ENCODE results near the gene MORC3.
"Not testable (repeated sequence)": the region's sequence is repeated elsewhere in the genome, so short reads cannot be mapped to it uniquely, and the experiment has no call there.

MORC3 gene

GRCh38 chr21:36388096-36388495, 68.1 kb downstream of the MORC3 start:
- no peak overlapping the region for H3K4me3 ChIP-seq (ENCODE audit: low read length)
- TF ChIP-seq, protein P1, sequence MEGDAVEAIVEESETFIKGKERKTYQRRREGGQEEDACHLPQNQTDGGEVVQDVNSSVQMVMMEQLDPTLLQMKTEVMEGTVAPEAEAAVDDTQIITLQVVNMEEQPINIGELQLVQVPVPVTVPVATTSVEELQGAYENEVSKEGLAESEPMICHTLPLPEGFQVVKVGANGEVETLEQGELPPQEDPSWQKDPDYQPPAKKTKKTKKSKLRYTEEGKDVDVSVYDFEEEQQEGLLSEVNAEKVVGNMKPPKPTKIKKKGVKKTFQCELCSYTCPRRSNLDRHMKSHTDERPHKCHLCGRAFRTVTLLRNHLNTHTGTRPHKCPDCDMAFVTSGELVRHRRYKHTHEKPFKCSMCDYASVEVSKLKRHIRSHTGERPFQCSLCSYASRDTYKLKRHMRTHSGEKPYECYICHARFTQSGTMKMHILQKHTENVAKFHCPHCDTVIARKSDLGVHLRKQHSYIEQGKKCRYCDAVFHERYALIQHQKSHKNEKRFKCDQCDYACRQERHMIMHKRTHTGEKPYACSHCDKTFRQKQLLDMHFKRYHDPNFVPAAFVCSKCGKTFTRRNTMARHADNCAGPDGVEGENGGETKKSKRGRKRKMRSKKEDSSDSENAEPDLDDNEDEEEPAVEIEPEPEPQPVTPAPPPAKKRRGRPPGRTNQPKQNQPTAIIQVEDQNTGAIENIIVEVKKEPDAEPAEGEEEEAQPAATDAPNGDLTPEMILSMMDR (IDR thresholded peaks at IDR 0.05; ENCODE audit: insufficient read depth, low read depth, low read length, missing control alignments): no peak
- DNase-seq (ENCODE audit: low read depth): no peak

DNA sequence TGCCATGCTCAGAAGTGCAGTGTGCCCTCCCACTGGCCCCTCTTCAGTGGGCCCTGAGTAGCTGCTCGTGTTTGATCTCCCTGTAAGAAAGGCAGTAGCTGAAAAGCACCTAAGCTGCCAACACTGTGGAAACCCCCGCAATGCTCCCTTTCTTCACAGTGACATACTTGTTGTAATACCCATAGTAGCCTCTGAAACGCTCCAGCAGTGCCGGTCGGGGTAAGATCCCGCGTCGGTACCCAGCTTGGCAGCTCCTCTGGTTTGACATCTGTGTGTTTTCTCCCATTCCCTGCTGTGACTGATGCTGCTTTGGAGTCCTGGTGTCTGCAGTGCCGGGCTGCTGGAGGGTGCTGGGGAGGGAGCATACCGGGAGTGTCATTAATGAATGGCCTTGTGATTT, 68.8 kb downstream of the MORC3 start:
- TF ChIP-seq, protein P1 (IDR thresholded peaks at IDR 0.05; ENCODE audit: insufficient read depth, low read depth, low read length, missing control alignments): peak; percentile 29
- no peak overlapping the region for H3K4me3 ChIP-seq (ENCODE audit: low read length)
- peak; percentile 59 for DNase-seq (ENCODE audit: low read depth)

DNA sequence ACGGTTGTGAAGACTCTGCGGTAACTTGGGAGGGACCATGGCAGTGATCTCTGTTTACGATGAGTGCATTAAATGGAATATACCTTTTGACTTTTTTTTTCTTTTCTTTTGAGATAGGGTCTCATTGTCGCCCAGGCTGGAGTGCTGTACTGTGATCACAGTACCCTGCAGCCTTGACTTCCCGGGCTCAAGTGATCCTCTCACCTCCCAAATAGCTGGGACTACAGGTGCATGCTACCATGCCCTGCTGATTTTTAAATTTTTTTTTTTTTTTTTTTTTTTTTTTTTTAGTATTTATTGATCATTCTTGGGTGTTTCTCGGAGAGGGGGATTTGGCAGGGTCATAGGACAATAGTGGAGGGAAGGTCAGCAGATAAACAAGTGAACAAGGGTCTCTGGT, 71.7 kb downstream of the MORC3 start:
- DNase-seq (ENCODE audit: low read depth); H3K4me3 ChIP-seq (ENCODE audit: low read length): not testable (repeated sequence)

DNA sequence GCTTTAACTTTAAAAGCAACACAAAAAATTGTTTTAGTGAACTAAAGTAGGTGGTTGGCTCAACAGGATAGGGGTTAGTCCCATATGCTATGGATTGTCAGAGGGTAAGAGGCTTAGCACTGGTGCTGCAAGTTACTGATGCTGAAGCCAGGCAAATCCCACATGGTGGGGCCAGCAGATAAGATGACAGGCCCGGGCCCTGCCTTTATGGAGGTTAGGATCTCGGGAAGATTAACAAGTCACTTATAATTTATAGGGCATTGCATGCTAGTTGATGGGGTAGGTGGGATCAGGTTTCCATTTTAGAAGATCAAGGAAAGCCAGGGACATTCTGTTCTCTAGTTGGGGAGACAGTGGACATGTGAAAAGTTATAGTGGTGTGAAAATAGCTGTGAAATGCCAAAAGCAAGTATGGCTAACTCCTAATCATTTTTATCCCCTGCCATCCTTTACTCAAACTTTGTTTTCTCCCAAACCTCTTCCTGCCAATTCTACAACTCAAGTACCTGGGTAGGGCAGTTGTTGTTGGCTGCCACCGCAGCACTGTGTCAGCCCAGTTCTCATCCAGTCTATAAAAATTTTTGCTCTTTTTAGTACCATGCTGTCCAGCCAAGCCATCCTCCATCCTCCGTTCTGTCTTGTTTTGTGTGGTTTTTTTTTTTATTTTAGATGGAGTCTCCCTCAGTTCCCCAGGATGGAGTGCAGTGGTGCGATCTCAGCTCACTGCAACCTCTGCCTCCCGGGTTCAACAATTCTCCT, 75.5 kb downstream of the MORC3 start:
- DNase-seq (ENCODE audit: low read depth): no peak
- TF ChIP-seq, protein P1 (IDR thresholded peaks at IDR 0.05; ENCODE audit: insufficient read depth, low read depth, low read length, missing control alignments): no peak

DNA sequence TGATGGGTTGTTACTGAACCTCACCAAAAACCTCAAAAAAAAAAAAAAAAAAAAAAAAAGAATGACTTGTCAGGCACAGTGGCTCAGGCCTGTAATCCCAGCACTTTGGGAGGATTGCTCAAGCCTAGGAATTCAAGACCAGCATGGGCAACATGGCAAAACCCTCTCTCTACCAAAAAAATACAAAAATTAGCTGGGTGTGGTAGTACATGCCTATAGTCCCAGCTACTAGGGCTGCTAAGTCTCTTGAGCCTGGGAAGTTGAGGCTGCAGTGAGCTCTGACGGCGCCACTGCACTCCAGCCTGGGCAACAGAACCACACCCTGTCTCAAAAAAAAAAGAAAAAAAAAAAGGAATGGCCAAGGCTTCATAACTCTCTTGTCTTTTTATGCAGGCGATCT, 76.3 kb downstream of the MORC3 start:
- TF ChIP-seq, protein P1 (IDR thresholded peaks at IDR 0.05; ENCODE audit: insufficient read depth, low read depth, low read length, missing control alignments): no peak
- DNase-seq (ENCODE audit: low read depth): no peak
- H3K4me3 ChIP-seq (ENCODE audit: low read length): no peak overlapping the region

More for the DNA sequence above, 75.5 kb downstream of the MORC3 start:
- H3K4me3 ChIP-seq (ENCODE audit: low read length): no peak overlapping the region

GRCh38 chr21:36396971-36397370, 77.0 kb downstream of the MORC3 start:
- DNase-seq (ENCODE audit: low read depth): no peak
- TF ChIP-seq, protein P1 (IDR thresholded peaks at IDR 0.05; ENCODE audit: insufficient read depth, low read depth, low read length, missing control alignments): no peak
- no peak overlapping the region for H3K4me3 ChIP-seq (ENCODE audit: low read length)

DNA sequence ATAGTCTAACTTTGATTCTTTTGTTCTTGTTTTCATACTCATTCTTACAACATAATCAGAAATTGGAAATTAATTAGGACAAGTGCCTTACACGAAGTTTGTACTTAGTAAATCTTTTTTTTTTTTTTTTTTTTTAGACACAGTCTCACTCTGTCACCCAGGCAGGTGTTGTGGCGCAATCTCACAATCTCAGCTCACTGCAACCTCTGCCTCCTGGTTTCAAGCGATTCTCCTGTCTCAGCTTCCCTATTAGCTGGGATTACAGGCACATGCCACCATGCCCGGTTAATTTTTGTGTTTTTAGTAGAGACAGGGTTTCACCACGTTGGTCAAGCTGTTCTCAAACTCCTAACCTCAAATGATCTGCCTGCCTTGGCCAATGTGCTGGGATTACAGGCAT, 77.6 kb downstream of the MORC3 start:
- no peak for DNase-seq (ENCODE audit: low read depth)
- TF ChIP-seq, protein P1 (IDR thresholded peaks at IDR 0.05; ENCODE audit: insufficient read depth, low read depth, low read length, missing control alignments): no peak

GRCh38 chr21:36399736-36400135, 79.7 kb downstream of the MORC3 start:
- not testable (repeated sequence) for DNase-seq (ENCODE audit: low read depth); H3K4me3 ChIP-seq (ENCODE audit: low read length)

More for the DNA sequence above, 77.6 kb downstream of the MORC3 start:
- H3K4me3 ChIP-seq (ENCODE audit: low read length): no peak overlapping the region
